ENCODE measurements around the gene COPB1. TPM values are rescaled to one million over a fixed set of nuclear protein-coding genes. Genes with fewer than 3 reads are reported as not detected.

COPB1 gene
- polyA plus RNA-seq, 1 donor = 83.1 TPM

DNA sequence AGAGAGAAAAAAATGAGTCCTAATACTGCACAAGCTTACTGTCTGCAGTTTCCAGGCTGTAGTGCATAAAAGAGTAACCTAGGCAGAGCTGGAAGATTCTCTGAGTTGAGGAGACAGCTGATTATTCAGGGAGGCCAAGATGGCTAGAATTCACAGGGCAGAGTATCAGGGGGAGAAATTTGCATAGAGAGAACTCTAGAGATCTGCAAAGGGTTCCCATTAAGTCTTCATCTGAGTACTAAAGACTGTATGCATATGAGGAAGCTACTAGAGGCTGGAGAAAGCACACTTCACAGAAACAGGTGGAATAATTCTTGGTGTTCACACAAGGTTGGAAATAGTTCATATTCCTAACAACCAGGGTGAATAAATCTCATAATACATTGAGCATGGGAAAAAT is 74.0 kb downstream of the COPB1 start:
- DNase-seq (ENCODE audit: low read depth) = no peak

- no peak for DNase-seq (ENCODE audit: low read depth)
These were observed 75.5 kb downstream of the COPB1 start for GRCh38 chr11:14424096-14424495.

DNA sequence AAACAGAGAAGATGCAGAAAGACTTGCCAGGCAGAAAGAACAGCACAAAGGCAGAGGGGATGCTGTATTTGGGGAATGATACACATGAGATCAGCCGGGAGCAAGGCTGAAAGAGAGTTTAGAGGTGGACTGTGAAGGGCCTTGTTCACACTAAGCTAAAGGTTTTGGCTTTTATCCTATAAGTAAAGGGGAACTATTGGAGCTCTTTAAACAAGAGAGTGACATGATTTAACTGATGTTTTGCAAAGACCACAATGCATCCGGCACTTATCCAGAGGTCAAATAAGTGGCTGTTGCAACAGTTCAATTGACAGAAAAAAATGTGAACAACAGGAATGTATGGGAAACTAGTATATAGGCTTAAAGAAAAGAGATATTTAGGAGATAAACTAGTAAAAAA is 76.0 kb downstream of the COPB1 start:
- DNase-seq (ENCODE audit: low read depth) = no peak

DNA sequence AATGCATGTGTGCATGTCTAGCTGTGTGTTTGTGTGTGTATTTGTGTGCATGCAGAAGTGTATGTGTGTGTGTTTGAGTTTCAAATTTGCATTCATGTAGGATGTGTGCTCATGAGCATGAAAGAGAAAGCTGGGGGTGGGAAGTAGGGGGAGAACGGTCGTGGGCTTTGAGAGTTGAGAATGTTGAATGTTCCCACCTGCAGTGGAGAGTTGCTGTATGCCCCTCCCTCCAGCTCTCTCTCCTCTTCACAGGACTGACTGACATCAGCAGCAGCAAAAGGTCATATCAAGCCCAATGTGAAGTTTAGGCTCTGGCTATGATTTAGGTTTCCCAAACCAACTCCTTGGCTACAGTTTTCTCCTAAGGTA is 76.8 kb downstream of the COPB1 start:
- DNase-seq (ENCODE audit: low read depth) = no peak

- peak; percentile 44 for DNase-seq (ENCODE audit: low read depth)
These were observed 77.4 kb downstream of the COPB1 start for GRCh38 chr11:14422052-14422813.

GRCh38 chr11:14420223-14420622 is 79.4 kb downstream of the COPB1 start:
- no peak for DNase-seq (ENCODE audit: low read depth)

DNA sequence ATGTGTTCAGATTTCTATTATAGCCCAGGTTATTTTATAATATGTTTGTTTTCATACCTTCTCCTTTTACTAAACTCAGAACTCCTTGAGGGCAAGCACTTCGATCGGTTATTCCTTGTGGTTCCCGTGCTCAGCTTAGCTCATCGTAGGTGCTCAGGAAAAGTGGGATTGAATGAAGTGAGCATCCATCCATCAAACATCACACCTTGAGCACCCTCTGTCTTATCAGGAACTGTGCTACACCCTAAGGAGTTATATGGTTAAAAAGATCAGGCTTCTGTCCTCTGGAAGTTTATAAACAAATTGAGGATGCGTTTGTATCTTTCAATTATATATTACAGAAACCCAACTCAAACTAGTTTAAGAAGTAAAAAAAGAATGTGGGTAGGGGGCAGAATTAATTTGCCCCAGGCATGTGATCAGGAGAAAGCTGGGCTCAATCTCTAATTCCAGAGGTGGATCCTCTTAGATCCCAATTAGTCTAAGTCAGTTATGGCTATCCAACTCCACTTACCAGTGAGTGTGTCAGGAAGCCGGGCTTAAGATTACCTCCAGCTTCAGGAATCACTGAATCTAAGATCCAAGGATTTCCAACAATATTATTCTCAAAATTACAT is 80.7 kb downstream of the COPB1 start:
- no peak for DNase-seq (ENCODE audit: low read depth)

GRCh38 chr11:14417617-14418374 is 81.8 kb downstream of the COPB1 start:
- no peak for DNase-seq (ENCODE audit: low read depth)

DNA sequence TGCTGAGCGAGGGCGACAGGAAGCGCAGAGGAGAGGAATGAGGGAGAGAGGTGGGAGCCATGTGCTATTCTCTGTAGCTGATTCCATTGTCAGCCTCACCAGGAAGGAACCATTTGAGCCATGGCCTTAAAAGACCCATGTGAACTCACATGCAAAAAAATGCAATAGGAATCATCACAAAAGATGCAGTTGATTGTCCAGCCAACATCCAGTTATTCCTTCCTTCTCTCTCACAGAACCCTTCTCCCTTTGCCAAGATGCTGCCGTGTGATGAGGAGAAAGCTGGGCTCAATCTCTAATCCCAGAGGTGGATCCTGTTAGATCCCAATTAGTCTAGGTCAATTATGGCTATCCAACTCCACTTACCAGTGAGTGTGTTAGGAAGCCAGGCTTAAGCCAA is 82.4 kb downstream of the COPB1 start:
- DNase-seq (ENCODE audit: low read depth) = no peak

- no peak for DNase-seq (ENCODE audit: low read depth)
These were observed 84.8 kb downstream of the COPB1 start for GRCh38 chr11:14414470-14415461.

- DNase-seq (ENCODE audit: low read depth) = no peak
These were observed 86.1 kb downstream of the COPB1 start for GRCh38 chr11:14413307-14414069.

- DNase-seq (ENCODE audit: low read depth) = no peak
These were observed 87.8 kb downstream of the COPB1 start for GRCh38 chr11:14411818-14412217.

GRCh38 chr11:14409891-14410290 is 89.7 kb downstream of the COPB1 start:
- no peak for DNase-seq (ENCODE audit: low read depth)

GRCh38 chr11:14408612-14409011 is 91.0 kb downstream of the COPB1 start:
- no peak for DNase-seq (ENCODE audit: low read depth)

Other genes with a start within 250 kb of the COPB1 start
- 46.6 TPM for gene RRAS2, start 140.6 kb downstream of the COPB1 start, polyA plus RNA-seq (ENCODE audit: insufficient read length)
- gene PSMA1, start 20.6 kb upstream of the COPB1 start, polyA plus RNA-seq (ENCODE audit: insufficient read length) = 118 TPM
- gene PDE3B, start 144.0 kb upstream of the COPB1 start, polyA plus RNA-seq (ENCODE audit: insufficient read length) = 0.96 TPM